Measurements from ENCODE around the gene EXOC1. TPM values are rescaled to one million over a fixed set of nuclear protein-coding genes. Genes with fewer than 3 reads are reported as not detected.

The EXOC1 gene
- total and polyA plus RNA-seq, 12 donors, result 13.1 to 26.3 (median 21.5) TPM

- Histone ChIP-seq H3K27me3 (no peaks in the 10 kb centered on the region), H3K36me3 (peaks cover 0 to 89% (median 27%) of the 10 kb centered on the region in 9 donors), H3K9me3 (no peaks in the 10 kb centered on the region), H3K27ac (no peak overlapping the region), H3K4me3 (no peak overlapping the region), H3K4me1 (peaks cover 0 to 12% (median 0%) of the 10 kb centered on the region in 9 donors)
- ATAC-seq (no peak), DNase-seq (no peak)
- TF ChIP-seq CTCF (IDR thresholded peaks at IDR 0.05), result no peak
- intact Hi-C loops (cut with DNase I), result no loop called here
- WGBS, 2 donors, result 96 to 97% methylated on average over 4 of the region's 4 CpGs
Measured at GRCh38 chr4:55902677-55903076, 49.2 kb downstream of the EXOC1 start.

GRCh38 chr4:55903577-55903976 lies 50.1 kb downstream of the EXOC1 start:
- Histone ChIP-seq H3K36me3 (peaks cover 0 to 80% (median 18%) of the 10 kb centered on the region in 9 donors), H3K27ac (no peak overlapping the region), H3K27me3 (no peaks in the 10 kb centered on the region), H3K4me1 (peaks cover 0 to 14% (median 0%) of the 10 kb centered on the region in 9 donors), H3K4me3 (no peak overlapping the region), H3K9me3 (no peaks in the 10 kb centered on the region)
- ATAC-seq, result no peak
- intact Hi-C loops (cut with DNase I), result no loop called here
- no peak for DNase-seq
- no peak for TF ChIP-seq CTCF (IDR thresholded peaks at IDR 0.05)

- H3K9me3 ChIP-seq, result no peaks in the 10 kb centered on the region
- peaks cover 0 to 14% (median 0%) of the 10 kb centered on the region in 9 donors for H3K4me1 ChIP-seq
- H3K36me3 ChIP-seq, result peaks cover 0 to 70% (median 14%) of the 10 kb centered on the region in 9 donors
- DNase-seq (no peak), ATAC-seq (no peak)
- TF ChIP-seq CTCF (IDR thresholded peaks at IDR 0.05), result no peak
- intact Hi-C loops (cut with DNase I), result no loop called here
- H3K27ac ChIP-seq, result no peak overlapping the region
- no peak overlapping the region for H3K4me3 ChIP-seq
- H3K27me3 ChIP-seq, result no peaks in the 10 kb centered on the region
Measured at GRCh38 chr4:55904576-55904975, 51.1 kb downstream of the EXOC1 start.

- no peak for TF ChIP-seq CTCF (IDR thresholded peaks at IDR 0.05)
- Histone ChIP-seq H3K27me3 (no peaks in the 10 kb centered on the region), H3K36me3 (peaks cover 0 to 52% (median 8%) of the 10 kb centered on the region in 9 donors), H3K9me3 (no peaks in the 10 kb centered on the region), H3K27ac (peak overlapping the region in 1 of 10 donors; percentile 10), H3K4me1 (peaks cover 0 to 14% (median 0%) of the 10 kb centered on the region in 9 donors), H3K4me3 (no peak overlapping the region)
- no peak for ATAC-seq
- no peak for DNase-seq
- intact Hi-C loops (cut with DNase I), result loop anchor here in 1 of 10 donors (5.0 kb wide), 1 partner anchor 41 kb away; the partner anchor contains the start of gene CEP135
- WGBS, 2 donors, result 76 to 79% methylated on average over 6 of the region's 6 CpGs
Measured at GRCh38 chr4:55906323-55906722, 52.9 kb downstream of the EXOC1 start.

All from heart right ventricle (tissue), 16 donors.